ENCODE data around the gene NOTCH4. TPM values are rescaled to one million over a fixed set of nuclear protein-coding genes. Genes with fewer than 3 reads are reported as not detected.

The NOTCH4 gene
- total RNA-seq, 1 donor from 2014 or later: 151 TPM

- H3K9me3 Mint-ChIP-seq (ENCODE audit: unreplicated experiment): no peaks in the 10 kb centered on the region
- DNase-seq (ENCODE audit: low spot score): no peak
- H3K27me3 Mint-ChIP-seq (ENCODE audit: unreplicated experiment): peaks cover 6% of the 10 kb centered on the region
- peaks cover 43% of the 10 kb centered on the region for H3K36me3 Mint-ChIP-seq (ENCODE audit: low read depth, unreplicated experiment)
- H3K27ac Mint-ChIP-seq (ENCODE audit: unreplicated experiment): no peak overlapping the region
- peaks cover 49% of the 10 kb centered on the region for H3K4me1 Mint-ChIP-seq (ENCODE audit: unreplicated experiment)
- TF ChIP-seq CTCF (IDR thresholded peaks at IDR 0.05; ENCODE audit: unreplicated experiment): no peak
- H3K4me3 Mint-ChIP-seq (ENCODE audit: unreplicated experiment): peak overlapping the region; percentile 37
Observed at GRCh38 chr6:32220021-32220420, 3.8 kb downstream of the NOTCH4 start.

DNA sequence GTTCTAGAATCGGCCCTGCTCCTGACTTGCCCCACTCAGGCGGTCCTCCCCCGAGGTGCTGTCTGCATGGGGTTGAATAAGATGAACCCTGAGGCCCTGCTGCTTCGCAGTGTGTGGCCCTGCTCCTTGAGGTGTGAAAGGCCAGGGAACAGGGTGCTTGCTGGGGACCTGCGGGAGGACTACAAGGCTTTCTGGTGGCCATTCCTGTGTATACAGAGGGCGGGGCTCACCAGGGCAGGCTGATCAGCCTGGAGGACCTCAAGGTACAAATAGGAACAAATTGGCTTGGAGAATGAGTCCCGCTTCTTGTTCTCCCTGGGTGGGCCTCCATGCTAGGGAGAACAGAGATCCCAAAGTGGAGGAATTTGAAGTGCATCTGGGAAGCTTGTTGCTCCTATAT is 5.7 kb downstream of the NOTCH4 start:
- peaks cover 51% of the 10 kb centered on the region for H3K36me3 Mint-ChIP-seq (ENCODE audit: low read depth, unreplicated experiment)
- H3K4me3 Mint-ChIP-seq (ENCODE audit: unreplicated experiment): peak overlapping the region; percentile 75
- H3K27me3 Mint-ChIP-seq (ENCODE audit: unreplicated experiment): peaks cover 8% of the 10 kb centered on the region
- DNase-seq (ENCODE audit: low spot score): no peak
- no peaks in the 10 kb centered on the region for H3K9me3 Mint-ChIP-seq (ENCODE audit: unreplicated experiment)
- TF ChIP-seq CTCF (IDR thresholded peaks at IDR 0.05; ENCODE audit: unreplicated experiment): no peak
- H3K4me1 Mint-ChIP-seq (ENCODE audit: unreplicated experiment): peaks cover 38% of the 10 kb centered on the region
- H3K27ac Mint-ChIP-seq (ENCODE audit: unreplicated experiment): no peak overlapping the region

GRCh38 chr6:32216998-32217397 is 6.9 kb downstream of the NOTCH4 start:
- Mint-ChIP-seq H3K27me3 (ENCODE audit: unreplicated experiment) (peaks cover 11% of the 10 kb centered on the region), H3K4me3 (ENCODE audit: unreplicated experiment) (peak overlapping the region; percentile 65), H3K9me3 (ENCODE audit: unreplicated experiment) (no peaks in the 10 kb centered on the region), H3K27ac (ENCODE audit: unreplicated experiment) (no peak overlapping the region), H3K4me1 (ENCODE audit: unreplicated experiment) (peaks cover 27% of the 10 kb centered on the region), H3K36me3 (ENCODE audit: low read depth, unreplicated experiment) (peaks cover 58% of the 10 kb centered on the region)
- no peak for TF ChIP-seq CTCF (IDR thresholded peaks at IDR 0.05; ENCODE audit: unreplicated experiment)
- no peak for DNase-seq (ENCODE audit: low spot score)

GRCh38 chr6:32216285-32216684 is 7.6 kb downstream of the NOTCH4 start:
- no peak overlapping the region for H3K4me3 Mint-ChIP-seq (ENCODE audit: unreplicated experiment)

DNA sequence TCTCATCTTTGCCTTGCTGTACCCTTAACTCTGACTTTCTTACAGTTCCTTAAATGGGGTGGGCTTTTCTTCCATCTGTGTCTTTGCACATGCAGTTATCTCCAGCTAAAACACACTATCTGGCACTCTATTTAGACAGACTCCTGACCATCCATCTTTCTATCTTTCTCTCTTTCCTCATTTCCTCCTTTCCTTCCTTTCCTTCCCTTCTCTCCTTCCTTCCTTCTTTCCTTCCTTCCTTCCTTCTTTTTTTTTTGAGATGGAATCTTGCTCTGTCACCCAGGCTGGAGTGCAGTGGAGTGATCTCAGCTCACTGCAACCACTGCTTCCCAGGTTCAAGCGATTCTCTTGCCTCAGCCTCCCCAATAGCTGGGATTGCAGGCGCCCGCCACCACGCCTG is 8.2 kb downstream of the NOTCH4 start:
- Mint-ChIP-seq H3K27me3 (ENCODE audit: unreplicated experiment) (peaks cover 12% of the 10 kb centered on the region), H3K36me3 (ENCODE audit: low read depth, unreplicated experiment) (peaks cover 56% of the 10 kb centered on the region), H3K4me1 (ENCODE audit: unreplicated experiment) (peaks cover 25% of the 10 kb centered on the region), H3K4me3 (ENCODE audit: unreplicated experiment) (peak overlapping the region; percentile 22), H3K27ac (ENCODE audit: unreplicated experiment) (no peak overlapping the region), H3K9me3 (ENCODE audit: unreplicated experiment) (no peaks in the 10 kb centered on the region)
- TF ChIP-seq CTCF (IDR thresholded peaks at IDR 0.05; ENCODE audit: unreplicated experiment): no peak
- DNase-seq (ENCODE audit: low spot score): no peak

More at GRCh38 chr6:32216285-32216684, 7.6 kb downstream of the NOTCH4 start:
- DNase-seq (ENCODE audit: low spot score): no peak
- no peak overlapping the region for H3K27ac Mint-ChIP-seq (ENCODE audit: unreplicated experiment)
- TF ChIP-seq CTCF (IDR thresholded peaks at IDR 0.05; ENCODE audit: unreplicated experiment): no peak
- H3K9me3 Mint-ChIP-seq (ENCODE audit: unreplicated experiment): no peaks in the 10 kb centered on the region
- H3K36me3 Mint-ChIP-seq (ENCODE audit: low read depth, unreplicated experiment): peaks cover 58% of the 10 kb centered on the region
- peaks cover 12% of the 10 kb centered on the region for H3K27me3 Mint-ChIP-seq (ENCODE audit: unreplicated experiment)
- peaks cover 25% of the 10 kb centered on the region for H3K4me1 Mint-ChIP-seq (ENCODE audit: unreplicated experiment)
